Progenitor cell of endocrine pancreas (in vitro differentiated cells): ENCODE measurements around the gene S100A13. TPM values are rescaled to one million over a fixed set of nuclear protein-coding genes. Genes with fewer than 3 reads are reported as not detected.
A peak's percentile ranks its signal among the peaks of the same experiment; 100 is the strongest.

ENCODE experiments used
- DNase-seq: peaks from one replicate; pipeline ENCODE4 v3.0.0; 2021; ENCODE audit warnings: low spot score; ENCODE audit not compliant: unreplicated experiment
- H3K27ac Mint-ChIP-seq: 2 replicates; pipeline ENCODE4 v1.8.0; 2021; ENCODE audit warnings: mild to moderate bottlenecking, moderate library complexity, mixed read lengths
- H3K27me3 Mint-ChIP-seq: 2 replicates; pipeline ENCODE4 v1.8.0; 2021; ENCODE audit warnings: mixed read lengths
- H3K36me3 Mint-ChIP-seq: 2 replicates; pipeline ENCODE4 v1.8.0; 2022; ENCODE audit warnings: mixed read lengths; ENCODE audit not compliant: insufficient read depth
- H3K4me1 Mint-ChIP-seq: 2 replicates; pipeline ENCODE4 v1.8.0; 2021; ENCODE audit warnings: low read depth, mixed read lengths
- H3K4me3 Mint-ChIP-seq: 2 replicates; pipeline ENCODE4 v1.8.0; 2021; ENCODE audit warnings: low read depth, mild to moderate bottlenecking, moderate library complexity, mixed read lengths
- H3K9me3 Mint-ChIP-seq: 2 replicates; pipeline ENCODE4 v1.8.0; 2021; ENCODE audit warnings: low read depth, mixed read lengths
- CTCF ChIP-seq: fragments of 200-600 bp; sonication (generic); IDR thresholded peaks from one replicate; pipeline ENCODE4 v1.5.0; 2021; ENCODE audit warnings: antibody characterized with exemption, mild to moderate bottlenecking; ENCODE audit not compliant: unreplicated experiment
- total RNA-seq: library from RNA; stranded (reverse); gene quantifications from 2 replicates; pipeline ENCODE4 v1.2.1, GENCODE V29; 2021

Gene S100A13
- total RNA-seq, 1 donor from 2014 or later, result 63.6 TPM

- Mint-ChIP-seq H3K27ac (no peak overlapping the region), H3K9me3 (no peaks in the 10 kb centered on the region), H3K4me1 (peaks cover 20% of the 10 kb centered on the region), H3K4me3 (no peak overlapping the region), H3K36me3 (no peaks in the 10 kb centered on the region), H3K27me3 (no peaks in the 10 kb centered on the region)
- no peak for DNase-seq
- no peak for TF ChIP-seq CTCF
These were observed 25.6 kb upstream of the S100A13 start for GRCh38 chr1:153652805-153653500.

DNA sequence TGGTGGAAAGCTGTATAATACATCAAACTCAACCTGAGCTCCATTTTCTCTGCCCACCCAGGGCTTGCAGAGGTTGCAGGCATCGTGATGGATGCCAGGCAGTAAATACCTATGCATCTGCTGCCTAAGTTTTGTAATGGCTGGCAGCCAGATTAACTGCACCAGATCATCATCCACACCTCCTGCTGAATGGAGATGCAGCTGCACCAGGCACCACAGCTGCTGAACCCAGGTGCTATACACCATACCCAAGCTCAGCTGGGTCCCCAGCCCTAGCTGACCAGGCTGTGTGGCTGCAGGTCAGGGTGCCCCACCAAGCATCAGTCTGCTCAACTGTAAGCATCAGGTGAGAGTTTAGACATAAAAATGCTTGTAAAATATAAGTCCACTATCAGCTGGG is 24.5 kb upstream of the S100A13 start:
- TF ChIP-seq CTCF, result no peak
- Mint-ChIP-seq H3K9me3 (no peaks in the 10 kb centered on the region), H3K27ac (no peak overlapping the region), H3K4me3 (no peak overlapping the region), H3K36me3 (peaks cover 2% of the 10 kb centered on the region), H3K27me3 (no peaks in the 10 kb centered on the region), H3K4me1 (peaks cover 25% of the 10 kb centered on the region)
- DNase-seq, result no peak

DNA sequence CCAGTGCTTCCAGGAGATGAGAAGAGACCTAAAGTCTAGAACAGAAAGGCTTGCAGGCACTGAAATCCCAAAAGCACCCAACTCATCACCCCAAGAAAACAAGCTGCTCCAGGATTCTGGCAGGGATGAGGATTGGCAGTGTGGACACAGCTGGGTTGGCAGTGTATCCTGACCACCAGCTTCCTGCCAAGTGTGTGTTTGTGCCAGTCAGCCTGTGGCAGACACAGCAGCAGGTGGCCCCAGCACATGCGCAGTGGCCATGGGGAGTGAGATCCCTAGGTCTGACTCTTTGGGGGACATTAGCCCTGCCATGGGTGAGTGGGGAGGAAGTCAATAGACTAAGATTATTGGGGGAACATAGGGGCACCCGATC is 22.5 kb upstream of the S100A13 start:
- peaks cover 13% of the 10 kb centered on the region for H3K36me3 Mint-ChIP-seq
- no peak overlapping the region for H3K4me3 Mint-ChIP-seq
- peak overlapping the region; percentile 60 for H3K27ac Mint-ChIP-seq
- H3K4me1 Mint-ChIP-seq, result peaks cover 24% of the 10 kb centered on the region
- DNase-seq, result no peak
- no peak for TF ChIP-seq CTCF
- no peaks in the 10 kb centered on the region for H3K9me3 Mint-ChIP-seq
- H3K27me3 Mint-ChIP-seq, result no peaks in the 10 kb centered on the region

DNA sequence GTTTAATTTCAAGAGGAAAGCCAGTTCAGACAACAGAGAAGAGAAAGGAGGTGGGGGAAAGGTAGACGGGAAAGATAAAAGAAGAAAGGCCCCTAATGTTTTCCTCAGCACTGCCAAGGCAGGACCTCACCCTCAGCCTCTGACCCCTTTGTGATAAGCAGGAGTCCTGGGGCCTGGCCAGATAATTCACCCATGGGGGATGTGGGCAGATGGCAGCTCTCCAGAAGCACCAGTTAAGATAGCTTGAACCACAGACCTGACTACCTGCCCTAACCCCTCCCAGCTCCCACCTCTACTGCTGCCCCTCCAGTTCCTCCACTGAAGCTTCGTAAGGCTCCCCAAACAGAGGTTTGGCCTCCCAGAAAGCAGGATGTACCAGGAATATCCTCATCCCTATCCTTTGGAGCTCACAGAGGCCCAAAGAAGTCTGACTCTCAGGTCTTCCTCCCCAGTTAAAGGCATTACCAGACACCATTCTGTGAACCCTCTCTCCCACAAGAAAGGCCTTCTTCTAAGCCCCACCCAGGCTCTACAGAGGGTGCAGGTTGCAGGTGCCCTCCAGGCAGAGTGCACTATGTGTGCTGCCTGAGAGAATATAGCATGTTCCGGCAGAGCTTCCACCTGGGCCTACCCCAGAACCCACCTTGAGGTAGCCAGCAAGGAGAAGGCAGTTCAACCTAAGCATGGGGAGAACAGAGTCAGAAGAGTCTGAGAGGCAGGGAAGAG is 22.0 kb upstream of the S100A13 start:
- TF ChIP-seq CTCF, result no peak
- Mint-ChIP-seq H3K36me3 (peaks cover 14% of the 10 kb centered on the region), H3K4me1 (peaks cover 25% of the 10 kb centered on the region), H3K27ac (peak overlapping the region; percentile 92), H3K27me3 (no peaks in the 10 kb centered on the region), H3K9me3 (no peaks in the 10 kb centered on the region), H3K4me3 (no peak overlapping the region)
- no peak for DNase-seq

- TF ChIP-seq CTCF, result no peak
- peaks cover 32% of the 10 kb centered on the region for H3K4me1 Mint-ChIP-seq
- no peak for DNase-seq
- no peaks in the 10 kb centered on the region for H3K27me3 Mint-ChIP-seq
- H3K9me3 Mint-ChIP-seq, result no peaks in the 10 kb centered on the region
- H3K27ac Mint-ChIP-seq, result no peak overlapping the region
- H3K4me3 Mint-ChIP-seq, result no peak overlapping the region
- peaks cover 22% of the 10 kb centered on the region for H3K36me3 Mint-ChIP-seq
These were observed 20.8 kb upstream of the S100A13 start for GRCh38 chr1:153648000-153648643.
